GM21423 (cell line): ENCODE data around the gene GOLGA8T.
"Not testable (repeated sequence)": the region's sequence is repeated elsewhere in the genome, so short reads cannot be mapped to it uniquely, and the experiment has no call there.

Source experiments
- ATAC-seq: cut with Tn5 transposase; IDR thresholded peaks from one replicate; pipeline ENCODE4 v1.9.1; 2021; ENCODE audit warnings: mild to moderate bottlenecking, moderate library complexity; ENCODE audit not compliant: unreplicated experiment

The GOLGA8T gene

DNA sequence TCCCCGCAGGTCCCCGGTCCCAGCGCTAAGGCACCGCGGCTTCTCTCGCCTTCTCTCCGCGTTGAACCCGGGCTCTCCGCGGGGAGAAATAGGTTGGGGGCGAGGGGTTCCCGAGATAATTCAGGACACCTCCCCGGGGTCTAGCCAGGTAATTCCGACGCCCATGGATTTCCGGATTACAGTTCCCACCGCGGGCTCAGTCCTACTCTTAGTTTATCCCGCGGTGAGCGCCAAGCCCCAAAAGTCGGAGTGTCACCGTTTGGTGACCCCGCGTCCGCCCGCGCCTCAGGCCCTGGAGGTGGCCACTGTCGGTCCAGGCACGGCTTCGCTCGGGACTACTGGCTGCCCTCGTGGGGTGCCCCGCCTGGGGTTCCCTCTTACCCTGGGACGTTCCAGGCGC, 56.8 kb downstream of the GOLGA8T start:
- not testable (repeated sequence) for ATAC-seq

DNA sequence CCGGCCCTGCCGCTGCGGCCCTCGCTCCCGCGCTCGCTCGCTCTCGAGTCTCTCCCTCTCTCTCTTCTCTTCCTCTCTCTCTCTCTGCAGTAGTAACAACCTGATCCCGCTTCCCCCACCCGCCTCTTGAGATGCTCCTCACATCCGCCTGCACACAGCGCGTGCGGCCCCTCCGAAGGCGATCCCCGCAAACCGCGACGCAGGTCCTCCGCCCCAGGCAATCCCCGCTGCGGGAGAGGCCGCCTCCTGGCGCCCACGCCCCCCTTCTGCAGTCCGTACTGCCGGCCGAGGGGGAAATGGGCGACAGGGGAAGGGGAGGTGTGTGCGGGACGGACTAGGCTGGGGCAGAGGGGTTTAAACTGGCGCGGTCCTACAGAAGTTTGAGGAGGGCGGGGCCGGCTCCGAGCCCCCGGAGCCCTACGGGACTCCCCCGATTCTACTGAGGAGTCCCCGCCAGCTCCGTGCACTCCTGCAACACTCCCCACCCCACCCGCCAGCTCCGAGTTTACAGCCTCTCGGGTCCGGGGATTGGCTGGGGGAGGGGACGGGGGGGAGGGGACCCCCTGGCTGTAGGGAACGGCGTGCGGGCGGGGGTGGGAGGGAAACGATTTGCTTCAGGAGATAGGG, 57.4 kb downstream of the GOLGA8T start:
- not testable (repeated sequence) for ATAC-seq

DNA sequence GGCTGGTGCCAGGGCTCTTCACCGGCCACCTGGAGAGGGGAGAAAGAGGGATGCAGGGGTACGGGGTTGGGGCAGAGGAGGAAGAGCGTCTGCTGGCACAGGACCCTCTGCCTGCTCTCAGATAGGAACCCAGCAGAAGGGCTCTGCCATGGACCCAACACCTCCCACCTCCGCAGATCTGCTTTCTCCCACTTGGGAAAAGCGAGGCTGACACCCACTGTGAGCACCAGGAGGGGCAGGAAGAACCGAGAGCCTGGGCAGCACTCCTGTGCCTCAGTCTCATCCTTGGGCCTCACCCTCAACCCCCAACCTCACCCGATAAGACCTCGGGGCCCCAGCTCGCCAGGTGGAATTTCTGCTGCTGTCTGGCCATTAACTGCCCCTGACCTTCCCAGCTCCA, 58.0 kb downstream of the GOLGA8T start:
- not testable (repeated sequence) for ATAC-seq
